KMS-11 (cell line): ENCODE measurements around the gene ZG16B.

Experiments used
- H2AFZ ChIP-seq: fragments of 200-600 bp; sonication (generic); 2 replicates; pipeline ENCODE4 v1.6.1; 2016; ENCODE audit warnings: antibody characterized with exemption, mixed run types, low read depth
- H3K27ac ChIP-seq: fragments of 200-600 bp; sonication (generic); 2 replicates; pipeline ENCODE4 v1.6.1; 2016; ENCODE audit warnings: mild to moderate bottlenecking, mixed run types
- H3K27me3 ChIP-seq: fragments of 200-600 bp; sonication (generic); 2 replicates; pipeline ENCODE4 v1.6.1; 2017; ENCODE audit warnings: mild to moderate bottlenecking, low read depth, mixed run types, moderate library complexity; ENCODE audit not compliant: insufficient read depth
- H3K36me3 ChIP-seq: fragments of 200-600 bp; sonication (generic); 2 replicates; pipeline ENCODE4 v1.6.1; 2017; ENCODE audit warnings: mild to moderate bottlenecking, mixed run types; ENCODE audit not compliant: insufficient read depth
- H3K4me1 ChIP-seq: fragments of 200-600 bp; sonication (generic); 2 replicates; pipeline ENCODE4 v1.6.1; 2016; ENCODE audit warnings: mild to moderate bottlenecking, low read depth, mixed run types; ENCODE audit not compliant: poor library complexity, severe bottlenecking
- H3K4me2 ChIP-seq: fragments of 200-600 bp; sonication (generic); 2 replicates; pipeline ENCODE4 v1.7.0; 2016; ENCODE audit warnings: mild to moderate bottlenecking, mixed run types
- H3K4me3 ChIP-seq: fragments of 200-600 bp; sonication (generic); IDR thresholded peaks from 2 replicates; pipeline ENCODE4 v1.6.1; 2017; ENCODE audit warnings: low read depth, low read length, mixed read lengths; ENCODE audit not compliant: insufficient read depth
- H3K79me2 ChIP-seq: fragments of 200-600 bp; sonication (generic); 2 replicates; pipeline ENCODE4 v1.6.1; 2016; ENCODE audit warnings: low read depth, mixed run types; ENCODE audit not compliant: insufficient read depth
- H3K9ac ChIP-seq: fragments of 200-600 bp; sonication (generic); 2 replicates; pipeline ENCODE4 v1.6.1; 2016; ENCODE audit warnings: mild to moderate bottlenecking, mixed run types
- H4K20me1 ChIP-seq: fragments of 200-600 bp; sonication (generic); 2 replicates; pipeline ENCODE4 v1.6.1; 2016; ENCODE audit warnings: mild to moderate bottlenecking, mixed run types; ENCODE audit not compliant: insufficient read depth
- TF ChIP-seq, protein P1 (sequence below): fragments of 200-600 bp; sonication (generic); conservative IDR thresholded peaks from 2 replicates; pipeline ENCODE4 v1.6.1; 2017; ENCODE audit warnings: low read depth, mild to moderate bottlenecking, antibody characterized with exemption, low read length, moderate library complexity, mixed read lengths

The ZG16B gene

DNA sequence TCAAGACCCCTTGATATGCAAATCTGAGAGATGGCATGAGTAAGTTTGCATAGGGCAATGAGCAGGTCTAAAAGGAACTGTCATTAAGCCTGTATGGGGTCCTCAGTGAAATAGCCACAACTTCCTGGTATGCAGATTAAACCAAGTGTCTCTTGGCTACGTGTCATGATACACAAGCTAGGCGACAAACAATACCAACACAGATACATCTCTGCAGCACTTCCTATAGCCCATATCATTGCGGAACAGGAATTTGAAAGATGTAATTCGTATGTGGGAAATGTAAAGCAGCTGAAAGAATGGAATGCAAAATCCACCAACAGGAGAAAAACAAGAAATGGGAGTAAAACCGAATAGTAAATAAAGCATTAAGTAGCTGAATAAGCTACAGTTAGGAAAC lies 15.0 kb downstream of the ZG16B start:
- Histone ChIP-seq H3K27ac (no peak overlapping the region), H3K4me2 (no peak overlapping the region), H3K9ac (no peak overlapping the region), H4K20me1 (no peaks in the 10 kb centered on the region), H3K4me1 (no peaks in the 10 kb centered on the region), H2AFZ (no peak overlapping the region), H3K27me3 (peaks cover 52% of the 10 kb centered on the region), H3K4me3 (no peak overlapping the region), H3K36me3 (no peaks in the 10 kb centered on the region), H3K79me2 (no peaks in the 10 kb centered on the region)
- TF ChIP-seq, protein P1, sequence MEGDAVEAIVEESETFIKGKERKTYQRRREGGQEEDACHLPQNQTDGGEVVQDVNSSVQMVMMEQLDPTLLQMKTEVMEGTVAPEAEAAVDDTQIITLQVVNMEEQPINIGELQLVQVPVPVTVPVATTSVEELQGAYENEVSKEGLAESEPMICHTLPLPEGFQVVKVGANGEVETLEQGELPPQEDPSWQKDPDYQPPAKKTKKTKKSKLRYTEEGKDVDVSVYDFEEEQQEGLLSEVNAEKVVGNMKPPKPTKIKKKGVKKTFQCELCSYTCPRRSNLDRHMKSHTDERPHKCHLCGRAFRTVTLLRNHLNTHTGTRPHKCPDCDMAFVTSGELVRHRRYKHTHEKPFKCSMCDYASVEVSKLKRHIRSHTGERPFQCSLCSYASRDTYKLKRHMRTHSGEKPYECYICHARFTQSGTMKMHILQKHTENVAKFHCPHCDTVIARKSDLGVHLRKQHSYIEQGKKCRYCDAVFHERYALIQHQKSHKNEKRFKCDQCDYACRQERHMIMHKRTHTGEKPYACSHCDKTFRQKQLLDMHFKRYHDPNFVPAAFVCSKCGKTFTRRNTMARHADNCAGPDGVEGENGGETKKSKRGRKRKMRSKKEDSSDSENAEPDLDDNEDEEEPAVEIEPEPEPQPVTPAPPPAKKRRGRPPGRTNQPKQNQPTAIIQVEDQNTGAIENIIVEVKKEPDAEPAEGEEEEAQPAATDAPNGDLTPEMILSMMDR: no peak

DNA sequence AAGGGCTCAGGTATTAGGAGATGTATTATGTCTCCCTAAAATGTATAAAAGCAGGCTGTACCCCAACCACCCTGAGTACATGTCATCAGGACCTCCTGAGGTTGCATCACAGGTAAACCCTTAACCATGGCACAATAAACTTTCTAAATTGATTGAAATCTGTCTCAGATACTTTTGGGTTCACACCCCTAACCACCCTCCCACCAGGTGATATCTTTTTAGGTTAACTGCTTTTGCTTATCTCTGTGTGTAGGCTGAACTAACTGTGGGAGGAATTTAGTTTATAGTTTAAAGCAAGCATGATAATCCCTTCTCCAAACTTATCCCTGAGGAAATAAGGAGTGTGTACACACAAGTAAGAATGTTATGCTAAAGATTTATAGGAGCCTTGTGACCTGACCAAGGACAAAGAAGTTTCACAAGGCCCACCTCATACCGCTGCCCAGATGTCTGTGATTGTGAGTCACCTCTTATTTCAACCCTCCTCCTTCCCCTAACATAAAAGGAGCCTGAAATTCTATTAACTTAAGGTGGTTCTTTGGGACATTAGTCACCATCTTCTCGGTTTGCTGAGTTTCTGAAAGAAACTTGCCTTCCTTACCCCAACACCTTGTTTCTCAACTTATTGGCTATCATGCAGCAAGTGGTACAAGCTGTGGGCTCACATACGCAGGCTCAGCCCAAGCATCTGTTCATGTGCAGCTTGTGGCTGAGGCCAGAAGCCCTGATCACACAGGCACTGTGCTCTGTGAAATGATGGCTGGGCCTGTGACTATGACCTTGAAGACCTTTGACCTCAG lies 16.6 kb downstream of the ZG16B start:
- Histone ChIP-seq H4K20me1 (no peaks in the 10 kb centered on the region), H3K4me2 (no peak overlapping the region), H3K79me2 (no peaks in the 10 kb centered on the region), H3K27ac (no peak overlapping the region), H2AFZ (no peak overlapping the region), H3K4me1 (no peaks in the 10 kb centered on the region), H3K9ac (no peak overlapping the region), H3K27me3 (peaks cover 54% of the 10 kb centered on the region), H3K36me3 (no peaks in the 10 kb centered on the region), H3K4me3 (no peak overlapping the region)
- TF ChIP-seq, protein P1: no peak

DNA sequence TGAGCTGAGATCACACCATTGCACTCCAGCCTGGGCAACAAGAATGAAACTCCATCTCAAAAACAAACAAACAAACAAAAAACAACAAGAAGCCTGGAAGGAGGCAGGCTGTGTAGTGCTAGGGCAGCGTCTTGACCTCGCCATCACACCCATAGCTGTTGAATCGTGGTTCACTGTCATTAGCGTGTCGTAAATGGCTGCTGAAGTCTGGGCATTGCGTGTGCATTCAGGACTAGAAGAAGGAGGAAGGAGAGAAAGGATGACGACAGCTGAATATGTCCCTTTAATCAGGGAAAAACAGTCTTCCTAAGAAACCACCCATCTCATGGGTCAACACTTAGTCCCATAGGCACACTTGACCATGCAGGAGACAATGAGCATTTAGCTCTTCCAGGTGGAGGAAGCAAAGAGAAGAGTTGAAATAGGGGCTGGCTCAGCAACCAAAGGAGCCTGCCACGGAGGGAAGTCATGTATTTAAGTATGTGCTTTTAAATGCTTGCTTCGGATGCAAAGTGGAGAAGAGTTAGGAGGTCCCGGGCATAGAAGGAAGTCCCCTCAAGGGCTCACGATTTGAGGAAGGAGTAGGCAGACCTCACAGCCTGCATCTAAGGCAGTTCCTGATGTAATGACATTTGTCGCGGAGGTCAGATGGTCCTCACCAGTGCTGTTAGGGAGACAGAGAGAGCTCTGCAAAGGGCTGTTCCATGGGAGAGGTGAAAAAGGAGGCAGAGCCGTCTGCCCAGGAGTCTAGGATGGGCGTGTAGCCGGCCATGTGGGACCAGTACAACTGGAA lies 19.0 kb downstream of the ZG16B start:
- H3K4me3 ChIP-seq: no peak overlapping the region
- H3K36me3 ChIP-seq: no peaks in the 10 kb centered on the region
- TF ChIP-seq, protein P1: no peak
- H4K20me1 ChIP-seq: no peaks in the 10 kb centered on the region
- no peaks in the 10 kb centered on the region for H3K4me1 ChIP-seq
- H3K79me2 ChIP-seq: no peaks in the 10 kb centered on the region
- no peak overlapping the region for H3K4me2 ChIP-seq
- no peak overlapping the region for H3K27ac ChIP-seq
- H2AFZ ChIP-seq: no peak overlapping the region
- H3K9ac ChIP-seq: no peak overlapping the region
- peaks cover 58% of the 10 kb centered on the region for H3K27me3 ChIP-seq

DNA sequence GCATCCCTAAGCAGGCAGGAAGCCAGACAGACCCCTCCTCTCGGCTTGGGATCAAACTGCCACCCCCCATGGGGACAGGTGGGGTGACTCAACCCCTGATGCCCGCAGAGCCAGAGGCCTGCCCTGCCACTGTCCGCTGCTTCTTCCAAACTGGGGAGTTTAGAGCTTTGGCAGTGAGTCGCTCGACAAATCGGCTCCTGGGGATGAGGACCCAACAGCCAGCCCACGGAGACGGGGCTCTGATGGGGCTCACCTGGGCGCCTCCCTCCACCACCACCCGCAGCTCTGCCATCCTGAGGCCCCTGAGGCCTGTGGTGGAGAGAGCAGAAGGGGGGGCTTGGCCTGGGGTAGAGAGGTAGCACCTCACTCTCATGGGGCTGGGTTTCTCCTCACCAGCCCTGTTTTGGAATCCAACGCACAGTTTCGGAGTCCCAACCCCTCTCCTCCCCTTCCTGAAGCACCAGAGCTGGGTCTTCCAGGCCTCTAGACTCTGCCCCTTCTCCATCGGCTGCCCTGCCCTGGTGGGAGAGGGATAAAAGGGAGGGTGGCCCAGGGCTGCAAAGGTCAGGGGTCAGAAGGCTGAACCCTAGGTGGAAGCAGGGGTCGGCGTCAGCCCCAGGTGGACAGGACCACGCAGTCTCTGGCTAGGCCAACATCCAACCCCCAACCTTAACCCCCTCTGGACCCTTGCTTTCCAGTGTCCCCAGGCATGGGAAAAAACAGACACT lies 22.1 kb downstream of the ZG16B start:
- Histone ChIP-seq H3K36me3 (no peaks in the 10 kb centered on the region), H2AFZ (no peak overlapping the region), H3K27me3 (peaks cover 77% of the 10 kb centered on the region), H4K20me1 (no peaks in the 10 kb centered on the region), H3K9ac (no peak overlapping the region), H3K4me2 (no peak overlapping the region), H3K27ac (no peak overlapping the region), H3K4me3 (no peak overlapping the region), H3K4me1 (no peaks in the 10 kb centered on the region), H3K79me2 (no peaks in the 10 kb centered on the region)
- TF ChIP-seq, protein P1: no peak
